Mononuclear cell (primary cell): ENCODE measurements around the gene FGFBP3. TPM values are rescaled to one million over a fixed set of nuclear protein-coding genes. Genes with fewer than 3 reads are reported as not detected.

Experiments
- H3K27me3 ChIP-seq: 2 replicates; pipeline ENCODE4 v1.6.0; 2011; ENCODE audit warnings: low read length, control low read depth; ENCODE audit not compliant: insufficient read depth
- H3K4me1 ChIP-seq: 2 replicates; pipeline ENCODE4 v1.5.1; 2011; ENCODE audit warnings: mild to moderate bottlenecking, low read length, control low read depth; ENCODE audit not compliant: insufficient read depth
- H3K4me3 ChIP-seq: 2 replicates; pipeline ENCODE4 v1.5.1; 2011; ENCODE audit warnings: mild to moderate bottlenecking, low read length, moderate library complexity
- H3K9me3 ChIP-seq: 2 replicates; pipeline ENCODE4 v1.5.1; 2011; ENCODE audit warnings: low read depth, mild to moderate bottlenecking, control low read depth, low read length
- total RNA-seq: library from RNA; depleted of rRNA; stranded (reverse); fragments of >200 nt; gene quantifications from one replicate; pipeline ENCODE4 v1.2.3, GENCODE V29; 2012

FGFBP3 gene
- total RNA-seq = 0.84 TPM

GRCh38 chr10:91909117-91909677, at the start of gene FGFBP3:
FGFBP3 (minus strand) TSS chr10:91909486; CDS start chr10:91908969, 517 bp downstream.
- Histone ChIP-seq H3K9me3 (no peaks in the 10 kb centered on the region), H3K27me3 (peaks cover 8% of the 10 kb centered on the region), H3K4me1 (peaks cover 23% of the 10 kb centered on the region), H3K4me3 (peak within 1 kb of the TSS; percentile 61)

- Histone ChIP-seq H3K27me3 (no peaks in the 10 kb centered on the region), H3K4me3 (no peak overlapping the region), H3K9me3 (no peaks in the 10 kb centered on the region), H3K4me1 (no peaks in the 10 kb centered on the region)
Observed at GRCh38 chr10:91957091-91957490, 47.8 kb upstream of the FGFBP3 start.

GRCh38 chr10:91955114-91955513, 45.8 kb upstream of the FGFBP3 start:
- Histone ChIP-seq H3K27me3 (no peaks in the 10 kb centered on the region), H3K4me3 (no peak overlapping the region), H3K9me3 (no peaks in the 10 kb centered on the region), H3K4me1 (no peaks in the 10 kb centered on the region)

GRCh38 chr10:91953600-91954160, 44.4 kb upstream of the FGFBP3 start:
- H3K4me3 ChIP-seq = no peak overlapping the region
- H3K4me1 ChIP-seq = no peaks in the 10 kb centered on the region
- H3K9me3 ChIP-seq = no peaks in the 10 kb centered on the region
- no peaks in the 10 kb centered on the region for H3K27me3 ChIP-seq

GRCh38 chr10:91944880-91945630, 35.8 kb upstream of the FGFBP3 start:
- no peaks in the 10 kb centered on the region for H3K4me1 ChIP-seq
- no peaks in the 10 kb centered on the region for H3K9me3 ChIP-seq
- H3K27me3 ChIP-seq = no peaks in the 10 kb centered on the region
- no peak overlapping the region for H3K4me3 ChIP-seq

- Histone ChIP-seq H3K27me3 (no peaks in the 10 kb centered on the region), H3K4me3 (no peak overlapping the region), H3K9me3 (no peaks in the 10 kb centered on the region), H3K4me1 (peaks cover 5% of the 10 kb centered on the region)
Observed at GRCh38 chr10:91941426-91941825, 32.1 kb upstream of the FGFBP3 start.

GRCh38 chr10:91939653-91940052, 30.4 kb upstream of the FGFBP3 start:
- H3K27me3 ChIP-seq = no peaks in the 10 kb centered on the region
- no peaks in the 10 kb centered on the region for H3K9me3 ChIP-seq
- no peak overlapping the region for H3K4me3 ChIP-seq
- H3K4me1 ChIP-seq = peaks cover 5% of the 10 kb centered on the region

- Histone ChIP-seq H3K4me3 (no peak overlapping the region), H3K4me1 (peaks cover 25% of the 10 kb centered on the region), H3K9me3 (no peaks in the 10 kb centered on the region), H3K27me3 (no peaks in the 10 kb centered on the region)
Observed at GRCh38 chr10:91935886-91936285, 26.6 kb upstream of the FGFBP3 start.

- Histone ChIP-seq H3K4me3 (no peak overlapping the region), H3K27me3 (no peaks in the 10 kb centered on the region), H3K9me3 (no peaks in the 10 kb centered on the region), H3K4me1 (peaks cover 24% of the 10 kb centered on the region)
Observed at GRCh38 chr10:91932737-91933136, 23.5 kb upstream of the FGFBP3 start.

- Histone ChIP-seq H3K4me1 (peaks cover 25% of the 10 kb centered on the region), H3K27me3 (no peaks in the 10 kb centered on the region), H3K4me3 (no peak overlapping the region), H3K9me3 (no peaks in the 10 kb centered on the region)
Observed at GRCh38 chr10:91931526-91932190, 22.4 kb upstream of the FGFBP3 start.

GRCh38 chr10:91930939-91931338, 21.7 kb upstream of the FGFBP3 start:
- H3K4me1 ChIP-seq = peaks cover 33% of the 10 kb centered on the region
- no peaks in the 10 kb centered on the region for H3K9me3 ChIP-seq
- no peak overlapping the region for H3K4me3 ChIP-seq
- H3K27me3 ChIP-seq = no peaks in the 10 kb centered on the region

- Histone ChIP-seq H3K4me1 (peaks cover 35% of the 10 kb centered on the region), H3K27me3 (no peaks in the 10 kb centered on the region), H3K9me3 (no peaks in the 10 kb centered on the region), H3K4me3 (no peak overlapping the region)
Observed at GRCh38 chr10:91925022-91925320, 15.7 kb upstream of the FGFBP3 start.

- Histone ChIP-seq H3K27me3 (no peaks in the 10 kb centered on the region), H3K4me3 (peak overlapping the region; percentile 71), H3K4me1 (peaks cover 35% of the 10 kb centered on the region), H3K9me3 (no peaks in the 10 kb centered on the region)
Observed at GRCh38 chr10:91924212-91925021, 15.1 kb upstream of the FGFBP3 start.

GRCh38 chr10:91923371-91924211, 14.3 kb upstream of the FGFBP3 start, which contains the start of gene BTAF1:
BTAF1 (plus strand) TSS chr10:91923770; CDS start chr10:91924077, 307 bp downstream.
- Histone ChIP-seq H3K4me1 (peaks cover 31% of the 10 kb centered on the region), H3K27me3 (peaks cover 7% of the 10 kb centered on the region), H3K9me3 (no peaks in the 10 kb centered on the region), H3K4me3 (peak within 1 kb of the TSS; percentile 71)
